Measurements from ENCODE around the gene ANXA5. TPM values are rescaled to one million over a fixed set of nuclear protein-coding genes. Genes with fewer than 3 reads are reported as not detected.

ANXA5 gene
- total RNA-seq (100 to 1,000 TPM; 287 to 654 (median 375) TPM), polyA plus RNA-seq (100 to 1,000 TPM; 209 to 648 (median 470) TPM)
- long read RNA-seq, donor 1, transcript ANXA5-207 (6 exons, 868 nt) = minor isoform, 7 of 238 reads
- long read RNA-seq, donor 1, transcript ANXA5-201 (13 exons, 1,762 nt) = major isoform, 95 of 238 reads
- long read RNA-seq, donor 1, partial matches to known transcripts = 133 of 238 reads
- long read RNA-seq, donor 1, other reads (novel, unspliced or antisense) = 0 of 238 reads
- long read RNA-seq, donor 2, transcript ANXA5-205 (6 exons, 1,083 nt) = minor isoform, 5 of 157 reads
- long read RNA-seq, donor 2, transcript ANXA5-201 (13 exons, 1,762 nt) = major isoform, 77 of 157 reads
- long read RNA-seq, donor 2, partial matches to known transcripts = 71 of 157 reads
- long read RNA-seq, donor 2, other reads (novel, unspliced or antisense) = 0 of 157 reads
- long read RNA-seq, donor 3, transcript ANXA5-201 (13 exons, 1,762 nt) = major isoform, 72 of 102 reads
- long read RNA-seq, donor 3, partial matches to known transcripts = 24 of 102 reads
- long read RNA-seq, donor 3, other reads (novel, unspliced or antisense) = 5 of 102 reads
- long read RNA-seq, donor 4, transcript ANXA5-201 (13 exons, 1,762 nt) = major isoform, 537 of 630 reads
- long read RNA-seq, donor 4, partial matches to known transcripts = 71 of 630 reads
- long read RNA-seq, donor 4, other reads (novel, unspliced or antisense) = 19 of 630 reads
- long read RNA-seq, donor 5, transcript ANXA5-201 (13 exons, 1,762 nt) = major isoform, 989 of 1,043 reads
- long read RNA-seq, donor 5, partial matches to known transcripts = 20 of 1,043 reads
- long read RNA-seq, donor 5, other reads (novel, unspliced or antisense) = 33 of 1,043 reads
- long read RNA-seq, donor 6, transcript ANXA5-201 (13 exons, 1,762 nt) = major isoform, 350 of 434 reads
- long read RNA-seq, donor 6, partial matches to known transcripts = 72 of 434 reads
- long read RNA-seq, donor 6, other reads (novel, unspliced or antisense) = 10 of 434 reads
- long read RNA-seq, donor 7, transcript ANXA5-201 (13 exons, 1,762 nt) = major isoform, 44 of 134 reads
- long read RNA-seq, donor 7, partial matches to known transcripts = 89 of 134 reads
- long read RNA-seq, donor 7, other reads (novel, unspliced or antisense) = 0 of 134 reads
- long read RNA-seq, donor 8, transcript ANXA5-201 (13 exons, 1,762 nt) = major isoform, 114 of 226 reads
- long read RNA-seq, donor 8, partial matches to known transcripts = 91 of 226 reads
- long read RNA-seq, donor 8, other reads (novel, unspliced or antisense) = 14 of 226 reads
- long read RNA-seq, donor 9, transcript ANXA5-201 (13 exons, 1,762 nt) = major isoform, 64 of 136 reads
- long read RNA-seq, donor 9, partial matches to known transcripts = 69 of 136 reads
- long read RNA-seq, donor 9, other reads (novel, unspliced or antisense) = 0 of 136 reads
- long read RNA-seq, donor 10, transcript ANXA5-201 (13 exons, 1,762 nt) = major isoform, 32 of 66 reads
- long read RNA-seq, donor 10, partial matches to known transcripts = 32 of 66 reads
- long read RNA-seq, donor 10, other reads (novel, unspliced or antisense) = 0 of 66 reads

DNA sequence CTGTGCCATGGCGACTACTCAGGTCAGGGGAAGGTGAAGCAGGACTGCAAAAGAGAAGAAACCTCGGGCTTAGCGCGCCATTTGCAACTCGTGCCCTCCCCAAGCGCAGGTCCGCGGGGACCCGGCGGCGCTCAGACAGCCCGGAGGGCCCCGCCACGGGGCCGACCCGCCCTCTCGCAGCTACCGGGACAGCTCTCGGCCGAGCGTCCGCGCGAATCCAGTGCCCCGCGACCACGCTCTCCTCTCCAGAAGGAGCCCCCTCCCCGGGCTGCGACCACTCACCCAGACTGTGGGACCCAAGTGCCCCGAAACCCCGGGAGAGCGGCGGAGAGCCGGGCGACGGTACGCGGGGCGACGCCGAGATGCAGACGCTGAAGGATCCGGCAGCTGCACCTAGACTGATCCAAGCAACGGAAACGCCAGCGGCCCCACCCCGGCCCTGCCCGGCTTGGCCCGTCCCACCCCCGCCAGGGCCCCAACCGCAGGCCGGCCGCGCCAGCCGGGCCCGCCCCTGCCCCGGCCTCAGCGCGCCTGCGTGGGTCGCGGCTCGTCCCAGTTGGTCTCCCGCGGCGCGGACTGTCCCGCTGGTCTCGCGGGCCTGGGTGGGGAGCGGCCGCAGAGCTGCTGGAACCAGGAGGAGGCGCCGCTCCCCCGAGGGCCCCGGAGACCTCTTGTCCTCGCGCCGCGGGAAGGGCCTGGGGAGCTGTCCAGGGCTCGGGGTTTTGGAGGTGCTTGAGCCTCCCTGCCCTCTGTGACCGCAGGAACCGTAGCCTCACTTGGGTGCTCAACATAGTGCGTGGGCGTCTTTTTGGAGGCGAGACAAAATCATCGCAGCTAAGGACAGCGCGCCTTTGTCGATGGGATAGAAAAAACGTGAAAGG, at the start of gene ANXA5:
Gene ANXA5, minus strand, starts transcription at position 400 of the 881 bp plus-strand sequence. Its CDS starts 391 bp downstream, at position 9.
- DNase-seq = peak; percentile 91 to 94 (median 93)
- peak within 1 kb of the TSS; percentile 93 to 99 (median 99) for H3K27ac ChIP-seq
- no peaks in the 10 kb centered on the region for H3K36me3 ChIP-seq (replicated peaks in 1 of 2)
- H3K9me3 ChIP-seq (replicated peaks in 1 of 3) = no peaks in the 10 kb centered on the region
- peaks cover 29 to 46% of the 10 kb centered on the region in 2 donors for H3K4me1 ChIP-seq (replicated peaks in 1 of 2)
- intact Hi-C loops (cut with DNase I) = no loop called here
- 0 to 1% (median 1%) methylated on average over 22 to 91 of the region's 91 CpGs for WGBS, 4 donors
- peak within 1 kb of the TSS; percentile 70 to 97 (median 92) for H3K4me3 ChIP-seq
- peak; percentile 82 to 96 for TF ChIP-seq POLR2A (IDR thresholded peaks at IDR 0.05)
- TF ChIP-seq CTCF (IDR thresholded peaks at IDR 0.05) = peak in 4 of 6 experiments; percentile 19 to 51 (median 41)
- no peaks in the 10 kb centered on the region for H3K27me3 ChIP-seq

- intact Hi-C loops (cut with DNase I) = no loop called here
- no peaks in the 10 kb centered on the region for H3K4me1 ChIP-seq (replicated peaks in 1 of 2)
- 69 to 78% (median 71%) methylated on average over 3 of the region's 3 CpGs for WGBS, 4 donors
These were observed 46.0 kb upstream of the ANXA5 start for GRCh38 chr4:121742794-121743193.

More at GRCh38 chr4:121742794-121743193, 46.0 kb upstream of the ANXA5 start:
- Histone ChIP-seq H3K36me3 (replicated peaks in 1 of 2) (no peaks in the 10 kb centered on the region), H3K27me3 (no peaks in the 10 kb centered on the region), H3K4me3 (no peak overlapping the region), H3K9me3 (replicated peaks in 1 of 3) (no peaks in the 10 kb centered on the region), H3K27ac (no peak overlapping the region)
- no peak for DNase-seq
- TF ChIP-seq CTCF (IDR thresholded peaks at IDR 0.05) = no peak
